Measurements from ENCODE around the gene MYMX.
"Not testable (repeated sequence)": the region's sequence is repeated elsewhere in the genome, so short reads cannot be mapped to it uniquely, and the experiment has no call there.

MYMX gene

DNA sequence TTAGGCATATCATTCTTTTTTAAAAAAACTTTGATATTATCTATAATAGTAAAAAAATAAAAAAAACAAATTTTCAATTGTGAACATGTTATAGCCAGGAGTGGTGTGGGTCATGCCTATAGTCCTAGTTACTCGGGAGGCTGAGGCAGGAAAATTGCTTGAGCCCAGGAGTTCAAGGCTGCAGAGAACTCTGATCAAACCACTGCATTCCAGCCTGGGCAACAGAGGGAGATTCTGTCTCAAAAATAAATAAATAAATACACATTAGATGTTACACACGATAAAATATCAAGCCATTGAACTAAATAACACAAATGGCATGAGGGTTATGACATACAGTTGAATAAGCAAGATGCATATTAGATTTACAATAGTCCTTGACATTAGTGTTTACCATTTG is 27.9 kb upstream of the MYMX start:
- DNase-seq, result no peak

DNA sequence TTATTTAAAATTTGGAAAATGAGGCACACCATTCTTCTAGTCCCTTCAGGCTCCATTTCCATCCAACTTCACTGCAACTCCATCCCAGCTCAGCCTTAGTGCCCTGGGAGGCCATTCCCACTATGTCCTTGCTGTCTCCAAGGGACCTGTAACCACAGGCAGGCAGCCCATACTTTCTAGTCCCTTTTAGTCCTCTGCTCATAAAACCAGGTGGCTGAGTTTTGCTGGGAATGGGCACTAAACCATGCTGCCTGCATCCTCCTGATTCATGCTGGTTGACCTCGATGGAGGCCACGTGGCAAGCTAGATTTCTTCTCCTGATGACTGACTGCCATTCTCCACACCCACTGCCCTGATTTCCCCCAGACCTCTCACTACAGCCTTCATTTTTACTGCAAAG is 27.5 kb upstream of the MYMX start:
- DNase-seq, result no peak

DNA sequence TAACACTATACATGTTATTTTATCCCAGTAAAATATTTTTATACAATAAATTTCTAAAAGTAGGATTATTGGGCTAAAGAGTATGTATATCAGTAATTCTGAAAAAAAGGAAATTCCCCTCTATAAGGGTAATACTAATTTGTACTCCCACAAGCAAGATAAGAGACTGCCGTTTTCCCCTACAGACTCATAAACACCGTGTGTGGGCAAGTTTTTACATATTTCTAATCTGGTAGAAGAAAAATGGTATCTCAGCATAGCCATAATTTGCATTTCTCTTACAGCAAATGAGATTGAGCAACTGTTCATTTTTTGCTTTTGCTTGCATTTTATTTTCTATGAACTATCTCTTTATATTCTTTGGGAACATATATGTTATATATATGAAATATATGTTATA is 26.0 kb upstream of the MYMX start:
- no peak for DNase-seq

DNA sequence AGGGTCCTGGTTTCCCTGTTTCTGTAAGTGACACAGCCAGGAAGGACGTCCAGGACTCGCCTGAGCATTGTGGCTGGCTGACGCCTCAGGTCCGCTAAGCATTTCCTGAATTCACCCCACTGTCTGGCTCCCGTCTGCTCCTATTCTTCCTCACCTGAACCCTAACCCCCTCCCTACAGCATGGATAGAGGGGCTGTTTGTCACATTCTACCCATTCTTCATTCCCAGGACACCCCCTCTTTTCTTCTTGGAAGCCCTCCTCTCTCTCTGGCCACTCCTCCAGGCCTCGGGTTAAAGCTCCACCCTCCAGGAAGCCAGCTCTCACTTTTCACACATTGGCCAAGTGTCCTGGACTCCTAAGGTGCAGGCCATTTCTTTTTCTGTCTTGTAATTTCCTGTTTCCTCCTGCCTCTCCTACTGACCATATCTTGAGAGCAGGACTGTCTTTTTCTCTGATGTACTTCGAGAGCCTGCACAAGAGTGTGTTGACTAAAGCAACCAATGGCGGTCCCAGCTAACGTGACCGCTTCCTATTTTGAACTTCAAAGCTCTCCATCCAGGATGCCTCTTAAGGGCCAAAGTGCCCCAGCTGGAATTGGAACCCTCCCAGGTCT is 24.2 kb upstream of the MYMX start:
- no peak for DNase-seq

GRCh38 chr6:44193307-44193910 is 23.3 kb upstream of the MYMX start:
- no peak for DNase-seq

GRCh38 chr6:44194326-44194725 is 22.4 kb upstream of the MYMX start:
- no peak for DNase-seq

GRCh38 chr6:44196351-44196750 is 20.4 kb upstream of the MYMX start:
- not testable (repeated sequence) for DNase-seq

DNA sequence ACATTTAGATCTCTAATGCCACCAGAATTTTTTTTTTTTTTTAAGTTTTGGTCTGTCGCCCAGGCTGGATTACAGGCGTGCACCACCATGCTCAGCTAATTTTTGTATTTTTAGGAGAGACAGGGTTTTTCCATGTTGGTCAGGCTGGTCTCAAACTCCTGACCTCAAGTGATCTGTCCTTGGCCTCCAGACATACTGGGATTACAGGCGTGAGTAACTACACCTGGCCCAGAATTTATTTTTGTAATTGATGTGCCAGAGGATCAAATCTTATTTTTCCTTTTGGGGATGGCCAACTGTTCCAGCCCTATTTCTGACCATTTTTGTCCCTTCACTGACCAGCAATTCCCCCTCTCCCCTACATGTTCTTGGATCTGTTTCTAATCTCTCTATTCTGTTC is 18.0 kb upstream of the MYMX start:
- DNase-seq, result no peak

- DNase-seq, result no peak
Measured at GRCh38 chr6:44199883-44200282, 16.8 kb upstream of the MYMX start.

- DNase-seq, result no peak
Measured at GRCh38 chr6:44201200-44201599, 15.5 kb upstream of the MYMX start.

DNA sequence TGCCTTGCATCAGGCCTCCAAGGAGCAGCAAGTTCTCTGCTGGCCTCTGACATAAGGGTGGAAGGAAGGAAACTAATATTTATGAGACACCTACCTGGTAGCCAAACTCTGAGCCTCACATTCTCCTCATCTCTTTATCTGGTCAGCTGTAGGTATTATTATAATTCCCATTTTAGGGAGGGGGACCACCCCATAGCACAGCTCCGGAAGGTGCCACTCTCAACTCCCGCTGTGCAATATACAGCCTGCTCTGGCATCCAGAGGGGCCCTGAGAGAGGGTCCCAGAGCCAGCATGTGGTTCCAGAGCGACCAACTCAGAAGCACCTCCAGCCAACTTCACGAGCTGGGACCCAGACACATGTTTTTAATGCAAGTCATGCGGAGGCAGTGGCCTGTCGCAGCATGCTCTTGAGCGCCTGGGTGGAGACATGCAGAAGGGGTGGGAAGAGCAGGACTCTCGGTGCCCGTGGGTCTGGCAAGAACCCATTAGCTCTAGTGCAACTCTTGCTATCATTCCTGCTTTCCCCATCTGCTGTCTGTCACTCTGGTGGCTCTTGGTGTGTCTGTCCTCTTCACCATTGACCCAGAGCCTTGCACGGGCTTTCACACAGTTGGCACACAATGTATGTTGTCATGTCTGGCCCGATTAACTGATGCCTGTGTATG is 15.0 kb upstream of the MYMX start:
- no peak for DNase-seq

GRCh38 chr6:44202332-44202971 is 14.3 kb upstream of the MYMX start:
- no peak for DNase-seq

DNA sequence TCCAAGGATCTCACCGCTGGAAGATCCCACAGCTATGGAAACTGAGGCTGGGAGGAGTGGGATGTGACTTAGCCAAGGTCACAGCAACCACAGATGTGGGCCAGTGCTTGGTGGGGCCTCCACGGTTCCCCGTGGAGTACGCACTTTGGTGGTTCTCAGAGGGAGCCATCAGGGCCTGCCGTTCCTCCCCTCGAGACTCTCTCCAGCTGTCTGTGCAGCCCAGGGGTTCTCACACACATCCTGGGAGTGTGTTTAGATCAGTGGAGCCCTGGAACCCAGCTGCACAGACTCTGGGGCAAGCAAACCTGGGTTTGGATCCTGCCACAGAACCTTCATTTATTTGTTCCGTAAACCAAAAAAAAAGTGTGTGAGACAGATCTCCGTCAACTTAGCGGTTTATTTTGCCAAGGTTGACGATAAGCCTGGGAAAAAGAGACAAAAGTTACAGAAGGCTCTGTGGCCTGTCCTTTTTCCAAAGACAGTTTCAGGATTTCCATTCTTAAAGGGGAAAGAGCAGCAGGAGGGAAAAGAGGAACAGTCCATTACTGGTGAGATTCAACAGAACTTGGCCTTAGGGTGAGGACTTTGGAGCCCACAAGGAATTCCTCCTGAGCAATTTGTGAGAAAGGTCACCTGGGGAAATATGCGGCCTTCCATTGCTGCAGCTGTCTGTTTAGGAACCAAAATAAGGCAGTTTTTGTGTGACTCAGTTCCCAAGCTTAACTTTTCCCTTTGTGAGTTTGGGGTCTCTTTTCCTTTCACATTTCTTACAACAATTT is 13.6 kb upstream of the MYMX start:
- DNase-seq, result no peak

DNA sequence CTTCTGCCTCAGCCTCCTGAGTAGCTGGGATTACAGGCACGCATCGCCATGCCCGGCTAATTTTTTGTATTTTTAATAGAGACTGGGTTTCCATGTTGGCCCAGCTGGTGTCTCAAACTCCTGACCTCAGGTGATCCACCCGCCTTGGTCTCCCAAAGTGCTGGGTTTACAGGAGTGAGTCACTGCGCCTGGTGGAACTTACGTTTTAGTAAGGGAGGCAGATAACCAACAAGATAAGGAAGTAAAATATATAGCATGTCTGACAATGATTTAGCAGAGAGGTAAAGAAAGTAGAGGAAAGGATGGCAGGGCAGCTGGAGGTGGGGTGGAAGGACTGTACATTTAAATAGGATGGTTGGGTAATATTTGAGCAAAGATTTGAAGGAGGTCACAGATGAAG is 12.8 kb upstream of the MYMX start:
- DNase-seq, result no peak

DNA sequence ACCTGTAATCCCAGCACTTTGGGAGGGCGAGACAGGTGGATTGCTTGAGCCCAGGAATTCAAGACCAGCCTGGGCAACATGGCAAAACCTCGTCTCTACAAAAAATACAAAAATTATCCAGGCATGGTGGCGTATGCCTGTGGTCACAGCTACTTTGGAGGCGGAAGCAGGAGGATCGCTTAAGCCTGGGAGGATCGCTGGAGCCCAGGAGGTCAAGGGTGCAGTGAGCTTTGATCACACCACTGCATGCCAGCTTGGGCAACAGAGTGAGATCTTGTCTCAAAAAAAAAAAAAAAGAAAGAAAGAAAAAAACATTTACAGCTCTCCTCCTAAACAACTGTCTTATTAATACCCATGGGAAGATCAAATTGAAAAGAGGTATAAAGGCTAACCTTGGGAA is 8.8 kb upstream of the MYMX start:
- no peak for DNase-seq

DNA sequence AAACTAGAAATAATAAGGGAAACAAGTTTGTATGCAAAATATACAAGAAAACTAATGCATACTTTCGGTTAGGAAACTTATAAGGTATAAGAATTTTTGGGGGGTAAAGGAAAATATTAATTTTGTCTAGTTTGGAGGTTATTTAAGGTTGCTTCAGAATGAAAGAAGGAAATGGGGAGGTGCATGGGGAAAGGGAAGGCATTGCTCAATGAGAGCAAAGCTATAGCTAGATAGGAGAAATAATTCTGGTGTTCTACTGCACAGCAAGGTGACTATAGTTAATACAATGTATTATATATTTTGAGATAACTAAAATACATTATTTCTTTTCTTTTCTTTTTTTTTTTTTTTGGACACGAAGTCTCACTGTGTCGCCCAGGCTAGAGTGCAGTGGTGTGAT is 5.4 kb upstream of the MYMX start:
- peak; percentile 42 for DNase-seq

GRCh38 chr6:44214307-44214706 is 2.4 kb upstream of the MYMX start:
- DNase-seq, result no peak

GRCh38 chr6:44217332-44218143 is 812 bp downstream of the MYMX start:
- no peak for DNase-seq

GRCh38 chr6:44219053-44219814 is 2.5 kb downstream of the MYMX start:
- DNase-seq, result peak; percentile 47

- no peak for DNase-seq
Measured at GRCh38 chr6:44219815-44220784, 3.4 kb downstream of the MYMX start.

GRCh38 chr6:44220913-44221290 is 4.2 kb downstream of the MYMX start:
- no peak for DNase-seq
